ENCODE measurements around the gene SDCCAG8.

The SDCCAG8 gene

DNA sequence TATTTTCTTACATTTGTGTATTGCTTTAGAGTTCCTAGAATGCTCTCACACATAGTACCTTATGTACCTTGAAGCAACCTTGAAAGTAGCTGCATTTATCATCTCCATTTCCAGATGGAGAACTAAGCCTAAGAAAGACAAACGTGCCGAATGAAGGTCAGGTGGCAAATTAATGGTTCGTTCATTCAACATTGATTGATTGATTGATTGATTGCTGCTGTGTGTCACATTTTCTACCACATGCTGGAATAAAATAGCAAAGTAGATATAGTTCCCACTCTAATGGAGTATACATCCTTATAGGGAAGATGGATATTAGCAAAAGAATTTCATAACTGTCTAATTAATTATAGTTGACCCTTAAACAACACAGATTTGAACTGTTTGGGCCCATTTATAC is 172.2 kb downstream of the SDCCAG8 start:
- no peak for DNase-seq

DNA sequence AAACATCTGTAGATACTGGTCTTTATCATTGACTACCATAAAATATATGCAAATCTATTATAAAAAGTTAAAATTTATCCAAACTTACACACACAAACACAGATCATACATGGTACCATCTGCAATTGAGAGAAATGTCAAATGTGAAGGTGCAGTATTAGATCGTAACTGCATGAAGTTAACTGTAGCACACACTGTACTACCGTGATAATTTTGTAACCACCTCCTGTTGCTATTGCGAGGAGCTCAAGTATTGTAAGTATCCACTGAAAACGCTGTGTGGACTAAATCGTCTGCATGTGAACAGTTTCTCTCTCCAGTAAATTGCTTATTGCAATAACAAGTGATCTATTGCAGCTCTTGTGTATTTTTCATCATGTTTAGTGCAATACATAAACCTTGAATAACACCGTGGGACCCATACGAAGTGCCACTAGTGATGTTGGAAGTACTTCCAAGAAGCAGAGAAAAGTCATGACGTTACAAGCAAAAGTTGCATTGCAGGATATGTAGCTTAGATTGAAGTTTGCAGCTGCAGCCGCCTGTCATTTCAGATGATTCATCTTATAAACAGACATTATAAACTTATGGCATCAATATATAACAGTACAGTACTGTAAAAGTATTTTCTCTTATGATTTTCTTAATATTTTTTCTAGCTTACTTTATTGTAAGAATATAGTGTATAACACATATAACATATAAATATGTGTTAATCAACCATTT is 172.9 kb downstream of the SDCCAG8 start:
- DNase-seq = no peak

DNA sequence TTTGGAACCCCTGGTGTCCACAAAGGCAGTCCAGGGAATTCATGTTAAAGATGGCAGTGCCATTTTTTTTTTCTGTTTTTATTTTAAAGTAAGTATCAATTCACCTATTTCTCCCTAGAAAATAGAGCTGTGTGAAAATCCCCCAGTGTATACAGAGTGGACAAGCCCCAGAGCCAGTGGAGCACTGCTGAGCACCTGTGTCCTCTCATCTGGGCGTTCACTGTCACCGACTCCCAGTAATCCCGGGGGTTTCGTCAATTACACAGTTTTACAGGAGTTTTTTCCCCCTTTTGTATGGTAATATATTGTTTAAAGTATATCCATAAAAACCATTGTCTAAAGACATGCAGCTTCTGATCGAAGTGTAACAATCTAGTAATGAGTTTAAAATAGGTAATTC is 175.8 kb downstream of the SDCCAG8 start:
- no peak for DNase-seq

DNA sequence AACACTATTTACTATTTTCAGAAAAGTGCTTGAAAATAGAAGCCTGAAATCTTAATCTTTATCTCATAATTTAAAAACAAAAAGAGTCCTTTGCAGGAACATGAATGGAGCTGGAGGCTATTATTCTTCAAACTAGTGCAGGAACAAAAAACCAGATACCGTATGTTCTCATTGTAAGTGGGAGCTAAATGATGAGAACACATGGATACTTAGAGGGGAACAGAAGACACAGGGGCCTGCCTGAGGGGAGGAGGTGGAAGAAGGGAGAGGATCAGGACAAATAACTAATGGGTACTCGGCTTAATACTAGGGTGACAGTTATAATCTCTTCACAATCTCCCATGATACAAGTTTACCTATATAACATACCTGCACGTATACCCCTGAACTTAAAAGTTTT is 176.3 kb downstream of the SDCCAG8 start:
- no peak for DNase-seq

DNA sequence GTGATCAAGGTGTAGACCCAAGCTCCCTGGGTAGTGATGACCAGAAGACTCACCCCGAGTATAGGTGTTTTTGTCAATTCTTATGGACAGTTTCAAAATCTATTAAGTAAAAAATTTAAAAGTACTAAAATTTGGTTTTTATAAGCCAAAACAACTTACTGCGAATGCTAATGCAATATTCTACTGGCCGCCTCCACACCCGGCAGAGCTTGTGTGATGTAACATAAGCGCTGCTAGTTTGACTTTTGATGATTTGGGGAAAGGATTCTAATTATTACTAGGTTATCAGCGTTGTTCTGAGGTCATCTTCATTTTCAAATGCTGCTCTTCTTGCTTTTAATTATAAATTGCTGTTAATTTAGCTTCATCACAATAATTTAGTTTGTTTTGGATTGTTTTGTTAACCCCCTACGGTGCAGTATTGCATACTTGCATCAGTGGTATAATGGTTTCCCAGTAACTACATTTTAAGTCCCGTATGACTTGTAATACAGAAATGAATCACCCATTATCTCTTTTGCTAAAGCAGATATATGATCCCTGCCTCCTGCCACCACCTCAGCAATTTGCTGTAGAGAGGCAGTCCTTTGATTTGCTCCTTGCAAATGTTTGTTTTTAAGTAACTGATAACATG is 178.0 kb downstream of the SDCCAG8 start:
- no peak for DNase-seq

DNA sequence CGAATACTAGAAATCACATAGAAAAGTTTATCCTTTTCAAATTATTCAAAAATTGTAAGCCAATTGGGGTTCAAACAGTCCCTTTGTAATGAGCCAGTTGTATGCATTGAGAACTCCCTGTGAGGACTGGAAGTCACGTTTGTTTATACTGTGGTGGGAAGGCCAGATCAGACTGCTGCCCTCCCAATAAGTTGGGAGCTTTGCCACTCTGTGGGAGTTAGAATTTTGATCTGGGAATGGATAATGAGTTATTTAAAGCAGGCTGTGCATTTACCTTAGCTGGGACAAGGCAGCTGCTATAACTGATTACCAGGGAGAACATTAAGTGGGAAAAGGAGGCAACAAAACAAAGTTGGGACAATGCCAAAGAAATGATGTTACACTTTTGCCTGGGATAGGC is 178.8 kb downstream of the SDCCAG8 start:
- no peak for DNase-seq

DNA sequence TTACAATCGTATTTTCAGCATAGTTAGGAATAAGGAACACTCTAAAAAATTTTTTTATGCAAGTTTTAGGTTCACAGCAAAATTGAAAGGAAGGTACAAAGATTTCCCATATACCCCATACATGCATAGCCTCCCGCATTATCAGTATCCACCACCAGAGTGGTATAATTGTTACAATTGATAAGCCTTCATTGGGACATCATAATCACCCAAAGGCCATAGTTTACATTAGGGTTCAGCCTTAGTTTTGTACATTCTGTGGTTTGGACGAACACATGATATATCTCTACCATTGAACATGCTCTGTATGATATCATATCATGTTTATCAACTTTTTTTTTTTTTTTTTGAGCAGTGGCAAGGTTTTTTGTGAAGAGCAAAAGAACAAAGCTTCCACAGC is 180.0 kb downstream of the SDCCAG8 start:
- DNase-seq = no peak

DNA sequence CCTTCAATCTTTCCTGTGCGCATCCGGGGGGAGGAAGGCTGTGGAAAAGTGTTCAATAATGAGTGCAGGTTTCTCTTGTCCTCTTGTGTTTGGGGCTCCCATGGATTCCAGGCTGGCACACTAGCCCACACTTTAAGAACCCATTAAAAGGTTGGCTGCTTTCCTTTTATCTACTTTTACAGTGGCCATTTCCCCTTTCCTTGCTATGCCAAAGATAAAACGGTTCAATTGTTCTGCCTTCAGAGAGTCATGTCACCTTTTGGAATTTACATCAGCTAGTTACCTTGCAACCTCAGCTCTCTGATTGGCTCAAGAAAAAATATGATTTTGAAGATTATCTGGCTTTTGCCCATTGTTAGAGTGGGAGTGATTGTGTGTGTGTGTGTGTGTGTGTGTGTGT is 182.3 kb downstream of the SDCCAG8 start:
- DNase-seq = no peak

DNA sequence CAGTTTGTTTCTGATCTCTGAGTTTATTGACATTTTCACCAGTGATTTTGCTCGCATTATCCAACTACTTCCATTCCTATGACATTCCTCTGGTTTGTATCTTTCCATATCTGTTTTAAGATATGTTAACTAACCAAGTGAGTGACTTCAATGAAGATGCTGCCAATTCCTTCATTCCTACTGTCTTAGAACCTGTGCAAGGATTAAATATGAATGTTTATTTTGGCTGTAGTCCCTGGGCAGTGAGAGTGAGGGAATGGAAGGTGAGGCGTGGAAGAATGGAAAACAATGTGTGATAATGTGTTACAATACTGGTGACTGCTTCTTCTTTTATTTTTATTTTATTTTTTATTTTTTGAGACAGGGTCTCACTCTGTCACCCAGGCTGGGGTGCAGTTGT is 183.0 kb downstream of the SDCCAG8 start:
- DNase-seq = no peak

DNA sequence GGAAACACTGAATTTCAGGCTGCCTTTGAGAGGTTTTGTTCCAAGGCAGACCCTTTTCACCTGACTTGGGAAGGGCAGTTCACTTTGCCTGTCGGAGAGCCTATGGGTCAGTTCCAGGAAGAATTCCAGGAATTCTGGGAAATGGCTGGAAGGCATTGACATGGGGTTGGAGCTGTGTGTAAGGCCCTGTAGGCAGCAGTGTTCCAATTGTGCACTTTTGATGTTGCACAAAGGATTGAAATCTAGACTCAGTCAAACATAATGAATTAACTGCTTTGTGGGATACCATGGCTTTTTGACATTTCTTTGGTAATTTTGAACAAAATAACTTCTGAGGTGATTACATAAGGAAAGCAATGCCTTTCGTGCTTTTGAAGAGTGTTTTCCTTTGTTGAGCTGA is 184.6 kb downstream of the SDCCAG8 start:
- DNase-seq = no peak

DNA sequence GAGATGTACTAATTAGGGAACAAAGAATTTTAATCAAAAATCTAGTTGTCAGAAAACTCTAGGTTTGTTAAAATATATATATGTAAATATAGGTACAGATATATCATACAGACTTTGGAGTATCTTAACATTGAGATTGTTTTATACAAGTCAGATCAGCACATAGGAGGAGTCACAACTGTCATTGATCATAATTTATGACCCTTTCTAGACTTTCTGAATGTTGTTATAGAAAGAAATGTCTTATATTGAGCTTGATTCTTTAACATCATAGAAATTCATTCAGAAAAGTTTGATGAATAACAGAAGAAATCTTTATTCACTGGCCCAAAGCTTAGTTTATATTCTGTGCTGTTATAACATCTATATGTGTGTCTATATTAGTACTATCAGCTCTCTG is 185.8 kb downstream of the SDCCAG8 start:
- no peak for DNase-seq

DNA sequence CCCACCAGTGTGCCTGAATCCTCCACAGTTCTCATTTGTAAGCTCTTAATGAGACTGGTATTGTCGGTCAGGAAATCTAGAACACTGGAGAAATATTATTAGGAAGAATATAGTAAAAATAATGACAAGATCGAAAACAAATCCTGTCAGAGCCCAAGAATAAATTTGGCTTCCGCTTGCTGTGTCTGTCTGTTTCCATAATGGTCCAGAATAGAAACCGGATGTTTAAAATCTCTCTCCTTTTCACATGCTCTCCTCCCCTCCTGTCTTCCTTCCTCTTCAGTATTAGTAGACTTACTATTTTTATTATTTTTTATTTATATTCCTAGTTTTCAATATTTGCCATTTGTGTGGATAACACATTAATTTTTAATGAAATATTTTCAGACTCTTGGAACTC is 187.7 kb downstream of the SDCCAG8 start:
- DNase-seq = no peak

DNA sequence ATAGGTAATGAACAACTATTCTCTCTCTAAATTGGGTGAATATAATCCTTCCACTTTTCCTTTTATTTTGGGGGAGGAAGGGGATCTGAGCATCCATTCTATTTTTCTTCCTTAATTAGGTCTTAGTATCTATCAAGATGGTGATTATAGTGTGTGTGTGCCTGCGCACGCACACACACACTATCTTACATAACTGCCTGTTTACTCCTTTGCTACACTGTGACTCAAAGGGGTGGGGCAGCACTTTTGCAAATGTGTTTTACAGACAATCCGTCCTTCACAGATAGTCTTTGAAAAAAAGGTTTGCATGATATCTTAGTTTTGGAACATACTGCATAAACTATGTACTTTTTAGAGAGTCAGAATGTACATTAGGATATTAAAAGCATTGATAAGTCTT is 191.5 kb downstream of the SDCCAG8 start:
- DNase-seq = no peak

DNA sequence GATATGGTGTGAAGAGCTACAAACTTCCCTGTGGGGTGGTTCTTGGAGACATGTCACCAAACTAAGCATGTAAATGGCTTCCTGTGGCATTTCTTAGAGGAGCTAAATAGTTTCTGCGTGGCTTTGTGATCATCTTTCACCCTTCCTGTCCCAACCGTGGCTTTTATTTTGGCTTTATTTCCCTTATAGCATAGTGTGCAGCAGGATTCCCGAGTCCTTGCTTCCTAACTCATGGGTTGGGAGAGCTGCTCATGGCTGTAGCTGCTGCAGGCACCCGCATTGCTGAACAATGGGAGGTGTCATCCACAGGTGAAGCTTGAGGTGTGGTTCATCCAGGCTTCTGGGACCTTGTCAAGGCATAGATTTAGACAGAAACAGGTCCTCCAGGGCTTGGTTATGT is 192.0 kb downstream of the SDCCAG8 start:
- no peak for DNase-seq

DNA sequence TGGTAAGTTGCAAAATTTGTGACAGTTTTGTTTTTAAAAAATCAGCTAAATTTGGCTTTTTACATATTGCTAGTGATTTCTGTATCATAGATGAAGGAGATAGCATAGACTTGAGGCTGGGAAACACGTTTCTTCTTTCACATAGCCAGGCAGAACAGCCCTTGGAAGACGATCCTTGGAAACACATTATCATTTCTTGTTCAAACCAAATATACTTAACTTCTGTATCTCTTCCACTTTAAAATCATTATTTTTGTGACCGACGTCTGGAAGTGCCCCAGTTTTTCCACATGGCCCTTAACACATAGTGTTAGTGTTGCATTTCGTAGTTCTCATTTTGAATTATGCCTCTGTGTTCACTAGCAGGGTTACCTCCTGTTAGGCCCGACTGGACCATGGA is 193.5 kb downstream of the SDCCAG8 start:
- no peak for DNase-seq

DNA sequence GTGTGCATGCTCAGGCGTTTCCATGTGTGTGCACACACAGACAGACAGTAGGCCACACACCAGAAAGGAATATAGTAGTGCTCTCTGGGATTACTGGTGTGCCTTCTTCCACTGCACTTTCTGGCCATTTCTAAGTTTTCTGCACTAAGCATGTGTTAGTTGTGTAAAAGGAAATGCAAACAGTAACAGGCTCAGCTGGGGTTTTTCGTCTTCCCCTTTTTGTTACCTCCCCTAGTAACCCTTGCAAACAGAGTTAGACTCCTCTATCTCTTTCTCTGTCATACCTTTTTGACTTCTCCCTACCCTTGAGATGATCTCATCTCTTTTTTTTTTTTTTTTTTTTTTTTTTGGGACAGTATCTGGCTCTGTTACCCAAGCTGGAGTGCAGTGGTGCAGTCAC is 196.3 kb downstream of the SDCCAG8 start:
- no peak for DNase-seq

DNA sequence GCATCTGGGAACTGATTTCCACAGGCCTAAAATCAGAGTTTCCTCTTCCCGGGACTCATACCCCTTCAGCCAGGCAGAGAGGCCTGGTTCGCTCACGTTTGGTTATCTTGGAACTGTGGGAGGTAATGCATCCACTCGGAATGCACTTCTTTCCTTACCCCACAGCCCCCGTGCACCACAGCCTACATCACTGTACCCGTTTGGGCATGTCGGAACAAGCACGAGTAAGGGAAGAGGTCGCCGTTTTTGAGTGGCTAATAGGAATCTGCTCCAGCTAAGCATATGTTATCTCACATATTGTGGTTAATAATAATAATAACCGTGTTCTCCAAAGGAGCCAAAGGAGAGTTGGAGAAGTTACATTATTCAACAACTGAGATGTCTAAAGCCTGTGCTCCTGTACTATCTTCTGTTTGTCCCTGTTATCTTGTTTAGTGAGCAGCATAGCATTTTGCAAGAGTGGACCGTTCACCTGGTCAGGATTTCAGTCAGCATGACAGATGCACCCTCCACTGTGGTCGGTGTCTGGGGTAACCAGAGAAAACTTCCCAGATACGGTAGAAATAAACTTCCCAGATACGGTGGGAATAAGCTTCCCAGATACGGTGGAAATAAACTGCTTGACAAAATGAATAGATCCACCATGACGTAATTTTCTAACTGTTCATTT is 198.6 kb downstream of the SDCCAG8 start:
- no peak for DNase-seq

DNA sequence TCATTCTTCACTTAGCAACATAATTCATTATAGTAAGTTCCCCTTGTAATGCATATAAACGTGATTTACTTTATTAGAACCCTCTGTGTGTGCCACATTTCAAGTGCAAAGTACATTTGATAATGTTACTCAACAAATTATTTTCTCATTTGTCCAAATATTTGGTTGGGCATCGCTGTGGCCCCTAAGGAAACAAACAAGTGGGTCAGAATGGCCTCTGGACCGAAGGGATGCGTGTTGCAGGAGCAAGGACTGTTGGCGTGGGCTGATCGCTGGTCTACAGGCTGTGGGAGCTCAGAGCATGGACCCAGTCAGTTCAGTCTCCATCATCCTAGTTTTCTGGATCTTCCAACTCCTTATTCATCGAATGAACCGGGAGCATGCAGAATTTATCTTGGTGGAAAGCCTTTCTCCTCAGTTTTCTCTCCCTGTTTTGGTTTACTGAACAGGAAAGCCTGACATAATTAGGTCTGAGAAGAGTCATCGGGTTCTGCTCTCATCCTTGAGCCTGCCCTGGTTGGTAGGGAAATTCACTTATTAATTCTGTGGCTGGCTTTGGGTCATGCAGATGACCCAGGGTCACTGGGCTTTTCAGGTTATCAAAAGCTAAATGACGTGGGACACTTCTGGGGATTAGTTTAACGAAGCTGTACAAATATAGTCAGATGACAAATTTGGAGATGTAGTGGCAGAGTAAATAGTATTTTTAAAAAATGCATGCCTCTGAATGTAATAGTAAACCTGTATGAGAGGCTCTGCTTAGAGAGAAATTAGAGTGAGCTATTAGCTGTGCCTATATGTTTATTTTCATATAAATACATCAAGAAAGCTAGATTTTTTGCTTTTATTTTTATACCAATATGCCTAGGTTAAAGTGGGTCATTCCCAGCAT is 200.2 kb downstream of the SDCCAG8 start:
- no peak for DNase-seq

DNA sequence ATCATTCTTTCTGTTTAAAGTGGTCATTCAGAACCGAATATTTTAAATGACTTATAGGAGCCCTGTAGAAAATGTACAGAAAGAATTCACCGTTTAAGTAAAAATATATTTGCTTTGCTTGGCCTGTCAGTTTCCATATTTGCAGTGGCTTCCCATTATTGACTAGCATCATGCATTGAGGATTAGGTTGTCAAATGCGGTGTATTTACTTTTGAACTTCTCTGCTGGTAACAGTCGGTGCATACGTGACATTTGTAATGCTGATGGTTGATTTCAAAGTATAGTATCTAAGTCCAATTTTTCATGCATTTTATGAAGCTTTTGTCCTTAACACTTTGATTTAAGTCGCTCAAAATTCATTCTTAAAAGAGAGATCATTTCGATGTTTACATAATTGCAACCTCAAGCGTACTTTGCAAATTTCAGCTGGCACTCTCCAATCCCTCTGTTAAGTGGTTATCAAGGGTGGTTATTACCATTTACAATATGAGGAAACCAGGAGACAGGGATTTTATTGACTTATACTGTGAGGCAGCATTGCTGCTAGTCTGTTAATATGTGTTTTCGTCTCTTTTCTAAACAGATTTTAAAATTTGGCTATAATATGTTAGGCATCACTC is 201.6 kb downstream of the SDCCAG8 start:
- DNase-seq = no peak

DNA sequence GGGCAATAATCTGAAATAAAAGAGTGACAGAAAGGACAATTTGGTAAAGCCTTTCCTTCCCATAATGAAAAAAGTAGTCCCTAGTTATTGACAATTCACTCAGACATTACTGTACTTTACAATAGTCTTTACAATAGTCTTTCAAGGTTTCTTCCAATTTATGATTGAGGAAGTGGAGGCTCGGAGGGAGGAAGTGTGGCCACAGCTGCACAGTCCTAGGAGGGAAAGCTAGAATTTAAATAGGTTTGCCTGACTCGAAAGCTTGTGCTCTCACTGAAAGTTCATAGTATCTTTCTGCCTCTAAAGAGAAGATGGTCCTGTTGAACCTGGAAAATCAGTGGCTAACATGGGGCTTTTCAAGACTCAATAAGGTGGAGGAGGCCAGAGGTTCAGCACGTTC is 203.2 kb downstream of the SDCCAG8 start:
- DNase-seq = no peak

DNA sequence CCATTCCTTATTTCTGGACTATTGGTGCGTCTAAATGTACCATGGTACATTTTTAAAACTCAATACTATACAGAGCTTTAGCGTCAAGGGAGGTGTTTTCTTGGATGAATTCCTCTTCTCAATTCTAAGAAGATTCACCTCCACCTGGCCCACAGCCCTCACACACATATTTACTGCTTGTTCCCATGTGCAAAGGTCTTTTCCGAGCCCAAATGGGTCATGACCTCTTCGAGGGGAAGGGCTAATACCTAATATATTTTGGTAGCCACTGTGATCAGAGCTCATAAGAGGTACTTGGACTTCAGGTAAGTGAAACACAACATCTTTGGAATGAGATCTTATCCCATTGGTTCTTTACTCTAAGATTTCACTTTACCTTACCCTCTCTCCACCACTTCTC is 205.9 kb downstream of the SDCCAG8 start:
- no peak for DNase-seq

DNA sequence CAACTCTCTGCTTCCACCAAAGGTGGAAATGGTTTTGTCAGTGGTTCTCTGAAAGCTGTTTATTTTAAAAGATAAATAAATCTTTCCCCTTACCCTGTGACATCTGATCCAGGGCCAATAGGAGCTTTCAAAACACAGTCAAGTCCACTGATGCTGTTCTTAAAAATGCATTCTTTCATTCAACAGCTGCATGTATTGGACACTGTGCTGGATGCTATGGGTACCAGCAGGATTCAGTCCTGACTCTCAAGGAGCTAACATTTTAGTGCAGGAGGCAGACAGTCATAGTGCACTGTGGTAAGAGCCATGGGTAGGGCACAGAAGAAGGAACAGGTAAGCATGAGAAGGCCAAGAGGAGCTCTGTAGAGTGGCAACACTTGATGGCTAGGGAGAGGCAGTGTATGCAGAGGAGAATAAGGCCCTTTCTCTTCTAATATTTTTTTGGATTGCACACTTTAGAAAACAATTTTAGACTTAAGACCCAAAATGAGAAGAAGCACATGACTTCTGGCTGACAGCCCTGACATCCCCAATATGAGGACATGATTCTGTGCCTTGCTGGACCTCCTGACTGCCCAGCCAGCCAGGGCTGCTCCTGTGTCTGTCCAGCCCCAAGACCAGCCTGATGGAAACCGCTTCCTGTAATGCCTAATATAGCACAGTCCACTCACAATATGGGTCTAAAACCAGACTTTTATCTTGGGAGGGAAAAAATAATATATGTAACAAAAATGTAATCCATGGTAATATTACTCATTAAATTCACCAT is 207.3 kb downstream of the SDCCAG8 start:
- no peak for DNase-seq
